Cardiac septum (tissue), 1 donor: Measurements from ENCODE around the gene DBNDD2. TPM values are rescaled to one million over a fixed set of nuclear protein-coding genes. Genes with fewer than 3 reads are reported as not detected.

Experiments used
- DNase-seq: peaks from one replicate; pipeline ENCODE4 v3.0.0-alpha.2; 2020; ENCODE audit warnings: low spot score
- intact Hi-C: fragments of 100-400 bp; cut with DNase I; formaldehyde crosslinking; loops from one replicate; pipeline ENCODE4 v1.14.0; 2022
- long read RNA-seq: library from polyadenylated mRNA; unstranded; transcript quantifications from one replicate; pipeline ENCODE4 v2.0.0, GENCODE V29; 2021
- total RNA-seq: library from RNA; stranded (reverse); fragmentation: NEBNext Ultra II Directional; extraction: Animal tissue kit (Norgen Biotek cat#: 25700); gene quantifications from one replicate; pipeline ENCODE4 v1.2.1, GENCODE V29; 2021
- donor health status: DM: no; HTN: no; CAD: no.

The DBNDD2 gene, protein sequence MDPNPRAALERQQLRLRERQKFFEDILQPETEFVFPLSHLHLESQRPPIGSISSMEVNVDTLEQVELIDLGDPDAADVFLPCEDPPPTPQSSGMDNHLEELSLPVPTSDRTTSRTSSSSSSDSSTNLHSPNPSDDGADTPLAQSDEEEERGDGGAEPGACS
- 209 TPM for total RNA-seq
- long read RNA-seq, transcript DBNDD2-204 (4 exons, 1,537 nt), result minor isoform, 14 of 284 reads
- long read RNA-seq, transcript DBNDD2-202 (4 exons, 1,078 nt), result major isoform, 169 of 284 reads
- long read RNA-seq, transcript DBNDD2-203 (3 exons, 1,417 nt), result minor isoform, 58 of 284 reads
- long read RNA-seq, transcript DBNDD2-208 (4 exons, 1,118 nt), result minor isoform, 12 of 284 reads
- long read RNA-seq, partial matches to known transcripts, result 0 of 284 reads
- long read RNA-seq, other reads (novel, unspliced or antisense), result 20 of 284 reads

DNA sequence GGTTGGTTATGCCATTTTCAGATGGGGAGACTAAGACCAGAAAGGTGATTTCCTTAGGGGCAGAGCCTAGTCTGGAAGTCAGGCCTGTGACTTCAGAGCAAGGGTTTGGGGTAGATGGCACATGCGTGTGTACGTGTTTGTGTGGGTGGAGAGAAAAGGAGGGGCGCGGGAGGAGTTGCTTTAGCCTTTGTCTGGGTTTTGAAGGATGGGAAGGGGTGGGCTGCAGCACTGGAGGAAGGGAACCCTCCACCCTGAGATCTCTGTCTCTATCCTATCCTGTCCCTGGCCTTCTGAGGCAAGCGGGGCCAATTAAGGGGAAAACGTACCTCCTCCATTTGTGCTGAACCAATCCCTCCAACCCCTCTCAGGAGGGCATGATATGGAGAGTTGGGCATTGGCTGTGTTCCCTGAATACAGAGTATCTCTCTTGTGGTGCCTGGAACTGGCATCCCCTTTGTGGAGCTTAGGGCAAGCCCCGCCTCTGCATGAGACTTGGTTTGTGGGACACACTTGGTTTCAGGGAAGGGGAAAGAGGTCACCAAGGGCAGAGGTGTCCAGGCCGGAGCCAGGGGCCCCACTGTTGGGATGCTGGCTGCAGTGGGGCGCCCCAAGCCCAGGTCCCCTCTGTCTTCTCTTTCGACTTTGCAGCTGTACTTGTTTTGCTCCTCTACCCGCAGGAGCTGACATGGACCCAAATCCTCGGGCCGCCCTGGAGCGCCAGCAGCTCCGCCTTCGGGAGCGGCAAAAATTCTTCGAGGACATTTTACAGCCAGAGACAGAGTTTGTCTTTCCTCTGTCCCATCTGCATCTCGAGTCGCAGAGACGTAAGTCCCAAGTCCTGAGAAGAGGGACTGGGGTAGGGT, at the start of gene DBNDD2:
TSS of gene DBNDD2 (plus strand) at position 507 of the 863 bp plus-strand sequence. CDS start at position 686, 179 bp downstream.
- DNase-seq, result no peak
- intact Hi-C loops, result loop anchor here (1.0 to 5.0 kb wide), 4 partner anchors 11 to 65 kb away; no protein-coding TSS in a partner anchor

DNA sequence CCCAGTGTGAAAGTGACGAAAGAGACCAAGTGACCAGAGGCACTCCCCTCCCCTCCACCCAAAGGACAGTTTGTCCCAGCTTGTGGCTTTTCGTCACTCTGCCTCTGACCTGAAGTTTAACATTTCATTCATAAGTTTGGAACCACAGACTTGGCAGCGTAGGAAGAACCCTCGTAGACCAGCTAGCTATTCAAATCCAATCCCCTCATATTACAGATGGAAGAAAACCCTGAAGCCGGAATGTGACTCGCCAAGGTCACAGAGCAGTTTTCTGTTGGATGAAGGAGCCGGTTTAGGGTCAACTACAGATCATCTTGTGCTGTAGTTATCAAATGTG, 49.1 kb upstream of the DBNDD2 start:
- intact Hi-C loops, result loop anchor here (5.0 kb wide), 1 partner anchor 48 kb away; the partner anchor contains the start of gene DBNDD2
- peak; percentile 74 for DNase-seq

DNA sequence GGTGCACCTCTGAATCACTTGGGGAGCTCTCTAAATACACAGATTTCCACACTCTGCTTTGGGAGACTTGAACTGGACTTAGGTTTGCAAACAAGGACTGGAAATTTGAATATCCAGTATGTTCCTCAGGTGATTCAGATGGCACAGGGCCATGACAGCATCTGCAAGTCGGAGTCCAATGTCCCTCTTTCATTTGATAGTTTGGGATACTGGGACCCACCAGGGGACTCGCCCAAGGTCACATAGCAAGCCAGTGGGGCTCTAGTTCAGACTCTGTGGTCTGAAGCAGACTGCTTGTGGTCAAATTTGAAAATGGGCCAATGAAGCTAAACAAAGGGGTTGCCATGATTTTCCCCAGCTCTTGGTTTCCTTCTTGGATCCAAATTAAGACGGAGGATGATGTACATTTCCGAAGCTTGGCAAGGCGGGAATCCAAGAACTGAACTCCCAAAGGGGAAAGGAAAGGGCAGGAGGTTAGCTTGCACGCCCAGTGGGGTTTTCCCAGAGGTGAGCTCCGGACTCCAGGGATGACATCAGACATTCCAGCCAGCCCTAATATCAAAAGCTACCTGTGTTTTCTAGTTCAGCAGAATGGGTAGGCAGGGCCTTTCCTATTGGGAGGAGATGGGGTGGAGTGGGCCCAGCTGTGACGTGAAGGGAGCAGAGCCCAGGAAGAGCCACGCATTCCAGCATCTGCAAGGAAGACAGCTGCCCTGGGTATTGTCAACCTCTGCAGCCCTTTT, 48.5 kb upstream of the DBNDD2 start:
- intact Hi-C loops, result loop anchor here (5.0 kb wide), 1 partner anchor 48 kb away; the partner anchor contains the start of gene DBNDD2
- DNase-seq, result peak; percentile 60

DNA sequence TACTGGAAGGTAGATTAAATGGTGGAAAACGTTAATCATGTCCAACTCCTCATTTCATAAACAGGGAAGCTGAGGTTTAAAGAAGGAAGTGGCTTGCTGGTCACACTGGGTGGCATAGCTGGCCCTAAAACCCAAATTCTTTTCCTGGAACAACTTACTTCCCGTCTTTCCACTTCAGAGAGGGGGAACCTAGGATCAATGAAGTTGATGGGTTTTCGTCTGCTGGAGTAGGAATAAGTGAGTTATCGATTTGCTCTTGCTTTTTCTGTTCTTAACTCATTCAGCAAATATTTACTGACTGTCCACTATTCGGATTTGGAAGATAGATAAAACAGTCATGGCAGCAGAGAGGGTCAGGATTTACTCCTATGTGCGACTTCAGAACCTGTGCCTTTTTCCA, 46.3 kb upstream of the DBNDD2 start:
- no peak for DNase-seq
- intact Hi-C loops, result loop anchor here (2.0 kb wide), 1 partner anchor 75 kb away; no protein-coding TSS in a partner anchor

DNA sequence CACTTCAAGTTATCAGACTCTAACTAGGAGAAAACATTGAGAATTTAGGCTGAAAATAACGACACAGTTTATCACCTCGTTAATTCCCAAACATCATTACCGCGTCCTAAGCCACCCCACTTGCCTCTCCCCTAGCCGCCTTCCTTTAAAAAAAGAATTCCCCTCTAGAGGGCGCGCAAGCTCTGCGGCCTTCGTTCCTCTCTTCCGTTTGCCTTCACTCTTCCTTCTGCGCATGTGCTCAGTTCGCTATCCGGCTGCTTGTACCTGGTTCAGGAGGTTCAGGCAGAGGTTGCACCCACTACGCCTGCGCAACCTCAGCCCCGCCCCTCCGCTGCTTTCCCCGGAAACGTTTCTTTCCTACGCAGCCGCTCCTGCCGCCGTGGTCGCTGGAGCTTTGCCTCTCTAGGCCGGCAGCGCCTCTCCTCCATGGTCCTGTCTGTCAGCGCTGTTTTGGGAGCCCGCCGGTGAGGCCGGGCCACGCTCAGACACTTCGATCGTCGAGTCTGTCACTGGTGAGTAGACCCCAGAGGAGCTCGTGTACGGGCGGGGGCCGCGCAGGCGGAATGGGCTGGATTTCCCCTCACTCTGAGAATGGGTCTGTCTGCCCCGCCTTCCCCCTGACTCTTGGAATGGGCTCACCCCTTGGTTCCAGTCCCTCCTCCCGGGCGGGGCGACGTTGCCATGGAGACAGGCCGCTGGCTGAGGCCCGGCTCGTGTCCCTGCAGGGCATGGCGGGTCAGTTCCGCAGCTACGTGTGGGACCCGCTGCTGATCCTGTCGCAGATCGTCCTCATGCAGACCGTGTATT, 45.1 kb upstream of the DBNDD2 start, which contains the start of gene SYS1:
TSS of gene SYS1 (plus strand) at position 353 of the 807 bp plus-strand sequence. CDS start at position 729, 376 bp downstream.
- intact Hi-C loops, result loop anchor here (2.0 kb wide), 1 partner anchor 74 kb away; no protein-coding TSS in a partner anchor
- DNase-seq, result peak; percentile 99

DNA sequence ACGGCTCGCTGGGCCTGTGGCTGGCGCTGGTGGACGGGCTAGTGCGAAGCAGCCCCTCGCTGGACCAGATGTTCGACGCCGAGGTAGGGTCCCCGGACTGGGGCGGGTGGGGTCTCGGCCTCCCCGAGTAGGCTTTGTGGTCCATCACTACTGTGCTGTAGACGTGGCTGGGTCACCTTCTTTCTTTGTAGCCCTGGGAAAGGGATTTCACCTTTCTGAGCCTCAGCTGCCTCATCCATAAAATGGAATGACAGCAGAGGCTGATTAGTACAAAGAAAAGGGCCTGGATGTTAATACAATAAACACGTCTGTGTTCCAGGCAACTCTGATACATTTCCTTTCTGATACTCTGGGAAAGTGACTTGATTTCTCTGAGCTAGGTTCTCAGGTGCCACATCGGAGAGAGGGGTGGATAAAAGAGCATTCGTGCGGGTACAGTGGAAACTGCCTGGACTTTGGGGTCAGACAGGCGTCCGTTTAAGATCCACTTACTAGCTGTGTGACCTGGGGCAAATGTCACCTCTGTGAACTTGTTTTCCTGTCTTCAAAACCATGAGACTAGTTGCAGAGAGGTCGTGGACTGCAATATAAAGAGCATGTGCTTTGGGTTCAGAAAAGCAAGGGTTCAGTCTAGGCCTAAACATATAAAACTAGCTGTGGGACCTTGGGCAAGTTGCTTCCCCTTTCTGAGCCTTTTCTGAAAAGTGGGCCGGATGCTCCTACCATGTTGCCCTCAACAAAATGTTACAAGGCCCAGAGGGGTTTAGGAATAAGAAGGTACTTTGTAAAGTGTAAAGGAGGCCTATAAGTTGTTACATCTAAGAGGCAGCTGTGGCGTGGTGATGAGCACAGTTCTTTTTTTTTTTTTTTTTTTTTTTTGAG, 44.2 kb upstream of the DBNDD2 start:
- no peak for DNase-seq
- intact Hi-C loops, result loop anchor here (2.0 kb wide), 1 partner anchor 73 kb away; no protein-coding TSS in a partner anchor

DNA sequence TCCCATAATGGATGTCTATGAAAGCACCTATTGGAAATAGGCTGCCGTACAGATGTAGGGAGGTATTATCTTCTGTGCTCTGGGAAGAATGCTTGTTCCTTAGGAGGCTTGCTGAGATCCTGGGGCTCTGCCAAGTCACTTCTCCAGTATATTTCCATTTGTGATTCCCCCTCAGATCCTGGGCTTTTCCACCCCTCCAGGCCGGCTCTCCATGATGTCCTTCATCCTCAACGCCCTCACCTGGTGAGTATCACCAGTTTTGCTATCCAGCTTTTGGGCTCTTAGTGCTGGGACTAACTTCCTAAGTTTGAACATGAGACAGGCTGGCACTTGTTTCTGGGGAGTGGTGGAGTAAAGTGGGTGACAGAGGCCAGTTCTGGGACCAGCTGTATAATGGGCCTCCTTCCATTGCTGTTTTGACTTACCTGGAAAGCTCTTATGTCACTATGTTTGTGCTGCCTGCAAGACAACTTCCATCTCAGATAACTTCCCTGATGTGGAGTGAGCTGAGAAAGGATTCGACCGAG, 42.6 kb upstream of the DBNDD2 start:
- no peak for DNase-seq
- intact Hi-C loops, result no loop called here

DNA sequence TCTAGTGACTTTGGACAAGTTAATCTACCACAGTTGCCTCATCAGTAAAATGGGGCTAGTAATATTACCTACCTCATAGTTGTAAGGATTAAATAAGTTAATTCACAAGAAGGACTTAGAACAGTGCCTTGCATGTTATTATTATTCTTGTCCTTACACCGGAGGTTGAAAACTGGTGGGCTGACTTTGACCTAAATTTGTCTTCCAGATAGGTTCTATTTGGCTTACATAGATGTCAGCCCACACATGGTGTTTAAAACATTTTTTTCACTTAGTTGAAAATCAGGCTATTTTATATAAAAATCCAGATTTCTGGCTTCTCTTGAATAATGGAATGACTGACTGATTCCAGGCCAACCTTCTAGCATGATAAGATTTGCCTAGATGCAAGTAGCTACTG, 41.9 kb upstream of the DBNDD2 start:
- intact Hi-C loops, result loop anchor here (2.0 kb wide), 1 partner anchor 43 kb away; no protein-coding TSS in a partner anchor
- DNase-seq, result no peak

DNA sequence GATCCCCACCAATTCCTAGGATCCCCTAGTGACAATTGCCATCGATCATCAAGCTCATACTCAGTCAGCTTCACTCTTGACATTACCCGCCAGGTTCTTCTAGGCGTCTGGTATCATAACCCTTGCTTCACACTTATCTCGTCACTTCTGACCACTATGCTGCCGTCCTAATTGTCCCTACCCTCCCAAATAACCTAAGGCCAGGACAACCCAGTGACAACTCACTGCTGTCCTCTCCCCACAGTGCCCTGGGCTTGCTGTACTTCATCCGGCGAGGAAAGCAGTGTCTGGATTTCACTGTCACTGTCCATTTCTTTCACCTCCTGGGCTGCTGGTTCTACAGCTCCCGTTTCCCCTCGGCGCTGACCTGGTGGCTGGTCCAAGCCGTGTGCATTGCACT, 41.5 kb upstream of the DBNDD2 start:
- intact Hi-C loops, result loop anchor here (2.0 kb wide), 1 partner anchor 44 kb away; no protein-coding TSS in a partner anchor
- no peak for DNase-seq

DNA sequence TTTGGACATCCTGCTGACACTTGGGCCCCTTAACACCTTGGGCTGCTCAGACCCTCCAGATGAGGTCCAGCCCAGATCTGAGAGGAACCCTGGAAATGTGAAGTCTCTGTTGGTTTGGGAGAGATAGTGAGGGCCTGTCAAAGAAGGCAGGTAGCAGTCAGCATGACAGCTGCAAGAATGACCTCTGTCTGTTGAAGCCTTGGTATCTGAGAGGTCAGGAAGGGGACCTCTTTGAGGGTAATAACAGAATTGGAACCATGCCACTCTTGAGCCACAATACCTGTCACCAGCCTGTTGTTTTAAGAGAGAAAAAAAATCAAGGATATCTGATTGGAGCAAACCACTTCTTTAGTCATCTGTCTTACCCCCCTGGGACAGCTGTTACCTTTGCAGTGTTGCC, 41.0 kb upstream of the DBNDD2 start:
- no peak for DNase-seq
- intact Hi-C loops, result loop anchor here (2.0 kb wide), 1 partner anchor 44 kb away; no protein-coding TSS in a partner anchor

DNA sequence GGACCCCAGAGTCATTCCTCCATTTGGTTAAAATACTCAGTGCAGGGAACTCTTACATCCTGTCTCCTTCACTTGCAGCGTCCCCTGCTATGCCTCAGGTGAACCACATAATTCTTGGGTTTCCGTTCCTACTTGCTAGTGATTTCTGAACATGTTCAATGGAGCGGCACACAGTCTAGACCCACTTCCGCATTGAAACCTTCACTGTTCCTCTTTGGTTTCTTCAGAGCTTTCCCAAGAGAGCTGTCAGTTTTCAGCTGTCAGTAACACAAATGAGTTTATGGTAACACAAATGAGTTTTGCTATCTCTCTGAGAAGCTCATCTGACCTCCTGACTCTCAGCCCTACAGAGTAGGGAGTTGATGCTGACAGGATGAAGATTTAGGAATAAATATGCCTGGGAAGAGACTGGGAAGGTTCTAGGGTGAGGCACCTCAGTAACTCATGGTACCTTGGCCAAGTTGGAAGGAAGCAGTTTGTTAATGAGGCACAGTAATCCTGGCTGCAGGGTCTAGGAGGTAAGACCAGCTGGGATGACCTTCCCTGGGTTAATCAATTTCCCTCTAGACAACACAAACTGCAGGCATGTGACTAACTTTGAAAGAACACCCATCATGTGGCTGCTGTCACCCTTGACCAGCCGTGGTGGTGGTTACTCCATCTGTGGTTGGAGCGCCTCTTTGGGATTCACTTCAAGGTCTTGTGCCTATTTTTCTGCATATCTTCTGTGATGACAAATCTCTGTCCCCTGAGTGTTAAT, 39.7 kb upstream of the DBNDD2 start:
- intact Hi-C loops, result no loop called here

DNA sequence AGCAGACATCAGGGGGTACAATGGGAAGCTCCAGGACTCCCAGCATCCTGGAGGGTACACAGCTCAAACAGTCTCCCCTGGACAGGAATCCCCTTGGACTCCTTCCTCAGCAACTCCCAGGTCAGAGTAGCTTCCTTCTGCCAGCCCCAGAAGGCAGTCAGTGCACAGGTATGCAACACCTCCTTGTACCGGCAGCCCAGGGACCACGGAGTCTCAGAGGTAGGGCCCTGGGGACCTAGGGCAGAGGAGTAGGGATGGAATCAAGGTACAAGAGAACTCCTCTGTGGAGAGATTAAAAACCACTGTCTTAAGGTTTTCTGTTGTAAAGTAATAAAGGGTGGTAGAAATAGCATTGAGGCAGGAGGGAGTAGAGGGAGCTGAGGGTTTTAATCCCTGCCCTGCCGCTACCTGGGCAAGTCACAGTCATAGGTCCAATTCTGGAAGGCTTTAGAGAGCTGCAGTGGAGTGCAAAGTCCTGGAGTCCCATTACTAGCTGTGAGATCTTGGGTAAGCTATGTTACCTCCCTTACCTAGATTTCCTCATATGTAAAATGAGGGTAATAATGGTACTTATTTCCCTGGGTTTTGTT, 37.4 kb upstream of the DBNDD2 start:
- no peak for DNase-seq
- intact Hi-C loops, result loop anchor here (5.0 kb wide), 1 partner anchor 37 kb away; the partner anchor contains the start of gene DBNDD2

More for the DNA sequence above, 39.7 kb upstream of the DBNDD2 start:
- no peak for DNase-seq

DNA sequence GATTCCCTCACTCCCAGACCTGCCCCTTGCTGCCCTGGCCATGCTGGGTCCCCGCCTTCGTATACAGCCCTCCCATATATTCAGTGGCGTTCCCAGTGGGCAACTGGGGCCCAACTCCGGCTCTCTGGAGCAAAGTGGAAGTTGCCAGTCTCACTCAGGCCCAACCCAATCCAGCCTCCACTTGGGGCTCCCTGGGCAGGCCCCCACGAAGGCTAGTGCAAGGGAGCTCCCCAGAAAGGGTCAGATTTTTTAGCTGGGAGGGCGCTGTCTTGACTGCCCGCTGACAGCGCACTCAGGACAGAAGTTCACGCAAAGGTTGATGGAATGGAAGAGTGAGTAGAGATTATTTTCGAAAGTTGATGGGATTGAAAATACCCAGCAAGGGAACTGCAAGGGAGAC, 35.8 kb upstream of the DBNDD2 start:
- intact Hi-C loops, result loop anchor here (5.0 kb wide), 1 partner anchor 35 kb away; the partner anchor contains the start of gene DBNDD2
- DNase-seq, result no peak

DNA sequence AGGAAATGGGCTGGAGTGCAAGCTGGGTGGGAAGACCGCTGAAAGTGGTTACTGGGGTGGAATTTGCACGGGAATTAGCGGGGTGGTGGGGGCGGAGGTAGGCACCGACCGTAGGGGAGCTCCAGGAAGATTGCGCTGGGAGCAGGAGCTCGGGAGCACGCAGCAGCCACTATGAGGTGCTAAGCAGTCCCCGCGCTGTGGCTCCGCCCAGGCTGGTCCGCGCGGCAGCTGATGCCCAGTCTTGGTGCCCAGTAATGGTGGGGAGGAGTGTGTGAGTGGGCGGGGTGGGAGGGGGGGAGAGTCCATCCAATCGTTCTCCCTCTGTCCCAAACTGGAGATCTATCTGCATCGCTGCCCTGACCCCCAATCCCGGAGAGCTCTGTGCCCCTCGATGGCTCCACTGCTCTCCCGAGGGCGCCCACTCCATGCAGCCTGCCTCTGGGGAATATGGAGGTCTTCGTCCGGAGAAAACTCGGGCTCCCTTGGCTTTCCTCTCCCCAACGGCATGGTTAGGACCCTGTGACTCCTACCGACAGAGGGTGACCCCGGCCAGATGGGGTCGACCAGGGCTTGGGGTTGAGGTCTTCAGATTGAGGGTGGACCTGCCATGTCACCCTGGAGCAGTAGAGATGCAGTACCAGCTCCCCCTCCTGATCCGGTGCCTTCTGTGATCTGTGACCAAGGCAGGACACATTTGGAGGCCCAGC, 35.3 kb upstream of the DBNDD2 start:
- intact Hi-C loops, result loop anchor here (5.0 kb wide), 1 partner anchor 35 kb away; the partner anchor contains the start of gene DBNDD2
- DNase-seq, result no peak
